ENCODE measurements around the gene CHTOP. TPM values are rescaled to one million over a fixed set of nuclear protein-coding genes. Genes with fewer than 3 reads are reported as not detected.

CHTOP gene
- total and polyA plus RNA-seq, 2 experiments from 2014 or later, result 73.4 to 97.8 TPM

- no peak for TF ChIP-seq STAT1 (IDR thresholded peaks at IDR 0.05; ENCODE audit: unreplicated experiment)
- no peak for TF ChIP-seq ZNF331 (CRISPR knock-in tag; IDR thresholded peaks at IDR 0.05; ENCODE audit: low read depth)
- no peak for TF ChIP-seq NANOG (IDR thresholded peaks at IDR 0.05; ENCODE audit: borderline replicate concordance)
- no peak for TF ChIP-seq CREB1 (CRISPR knock-in tag; IDR thresholded peaks at IDR 0.05; ENCODE audit: low read depth)
- no peak for TF ChIP-seq JUNB (IDR thresholded peaks at IDR 0.05; ENCODE audit: unreplicated experiment)
- TF ChIP-seq CTCF (conservative IDR thresholded peaks at IDR 0.05; ENCODE audit: low read depth in 2 of 2), result no peak
- TF ChIP-seq EZH2phosphoT487 (IDR thresholded peaks at IDR 0.05; ENCODE audit: unreplicated experiment), result no peak
- no peak for TF ChIP-seq REST (IDR thresholded peaks at IDR 0.05; ENCODE audit: unreplicated experiment)
- TF ChIP-seq POLR2AphosphoS5 (IDR thresholded peaks at IDR 0.05; ENCODE audit: low read depth), result no peak
- TF ChIP-seq ZNF462 (CRISPR knock-in tag; IDR thresholded peaks at IDR 0.05), result no peak
- no peak for TF ChIP-seq ETS1 (IDR thresholded peaks at IDR 0.05)
- TF ChIP-seq EZH2 (IDR thresholded peaks at IDR 0.05; ENCODE audit: low read depth, unreplicated experiment), result no peak
- TF ChIP-seq ZNF114 (CRISPR knock-in tag; IDR thresholded peaks at IDR 0.05), result no peak
- H3K27ac ChIP-seq (ENCODE audit: low read depth), result no peak overlapping the region
- H2AFZ ChIP-seq, result no peak overlapping the region
- no peaks in the 10 kb centered on the region for H3K79me2 ChIP-seq (replicated peaks; ENCODE audit: insufficient read depth)
- ATAC-seq, result no peak
- no peaks in the 10 kb centered on the region for H3K36me3 ChIP-seq (ENCODE audit: insufficient read depth)
- peak overlapping the region; percentile 70 for H3K4me3 ChIP-seq
- 0 out of 2 replicates have a peak, but pooled peaks cover 2% of the 10 kb centered on the region for H3F3A ChIP-seq (replicated peaks; ENCODE audit: low read depth)
- Mint-ChIP-seq H3K27me3 (ENCODE audit: insufficient read depth, low read depth, poor library complexity) (peaks cover 13% of the 10 kb centered on the region), H3K4me3 (peak overlapping the region; percentile 82), H3K27ac (no peak overlapping the region), H3K4me1 (peaks cover 50% of the 10 kb centered on the region), H3K36me3 (ENCODE audit: low read depth) (peaks cover 27% of the 10 kb centered on the region), H3K9me3 (no peaks in the 10 kb centered on the region)
- peaks cover 17% of the 10 kb centered on the region for H3K4me1 ChIP-seq (ENCODE audit: insufficient read depth)
- DNase-seq (ENCODE audit: low spot score), result no peak
- no peaks in the 10 kb centered on the region for H4K20me1 ChIP-seq (replicated peaks; ENCODE audit: insufficient read depth)
- H3K4me2 ChIP-seq, result peak overlapping the region; percentile 94
- no peaks in the 10 kb centered on the region for H3K27me3 ChIP-seq (ENCODE audit: insufficient read depth)
- H3K9me2 ChIP-seq (ENCODE audit: insufficient read depth), result 0 out of 2 replicates have a peak, but pooled peaks cover 3% of the 10 kb centered on the region
These were observed 7.4 kb upstream of the CHTOP start for GRCh38 chr1:153626477-153626903.
